Epithelial cell of esophagus (primary cell): ENCODE results near the gene NHSL2.

Experiments
- DNase-seq: peaks from one replicate; pipeline ENCODE4 v3.0.0; 2010; ENCODE audit warnings: low read depth
- H3K4me3 ChIP-seq: 2 replicates; pipeline ENCODE4 v1.5.1; 2011; ENCODE audit warnings: mild to moderate bottlenecking, low read length, control low read depth
- CTCF ChIP-seq: IDR thresholded peaks from 2 replicates; pipeline ENCODE4 v1.5.1; 2011; ENCODE audit warnings: low read depth, mild to moderate bottlenecking, low read length, control low read depth, inconsistent platforms; ENCODE audit not compliant: insufficient read depth; ENCODE audit errors: missing control alignments

NHSL2 gene

DNA sequence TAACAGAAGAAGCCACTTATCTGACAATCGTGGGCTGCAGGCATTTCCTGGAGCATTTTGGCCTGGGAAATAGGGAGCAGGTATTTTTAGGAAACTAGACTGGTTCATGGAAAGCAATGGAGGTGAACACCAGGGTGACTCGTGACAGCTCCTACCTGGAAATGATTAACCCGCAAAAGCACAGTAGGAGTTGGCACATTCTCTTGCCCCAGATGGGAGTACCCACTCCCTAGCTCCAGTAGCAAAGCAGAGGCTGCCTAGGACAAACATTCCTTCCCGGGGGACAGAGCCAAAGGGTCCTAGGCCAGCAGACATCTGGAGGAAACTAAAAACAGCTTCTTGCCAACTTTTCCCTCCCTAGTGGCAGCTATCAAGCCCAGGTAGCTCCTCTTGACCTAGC is 192.1 kb downstream of the NHSL2 start:
- no peak overlapping the region for H3K4me3 ChIP-seq
- DNase-seq: no peak
- TF ChIP-seq CTCF: no peak

- TF ChIP-seq CTCF: no peak
- no peak overlapping the region for H3K4me3 ChIP-seq
Measured at GRCh38 chrX:72105436-72105835, 194.8 kb downstream of the NHSL2 start.

GRCh38 chrX:72107320-72107719 is 196.7 kb downstream of the NHSL2 start:
- no peak overlapping the region for H3K4me3 ChIP-seq
- peak; percentile 84 for DNase-seq
- TF ChIP-seq CTCF: no peak

More at GRCh38 chrX:72105436-72105835, 194.8 kb downstream of the NHSL2 start:
- no peak for DNase-seq

- H3K4me3 ChIP-seq: no peak overlapping the region
- no peak for TF ChIP-seq CTCF
- DNase-seq: no peak
Measured at GRCh38 chrX:72107841-72108595, 197.4 kb downstream of the NHSL2 start.

GRCh38 chrX:72108666-72109065 is 198.0 kb downstream of the NHSL2 start:
- no peak for DNase-seq
- no peak for TF ChIP-seq CTCF
- H3K4me3 ChIP-seq: no peak overlapping the region

- H3K4me3 ChIP-seq: no peak overlapping the region
- peak; percentile 10 for DNase-seq
- no peak for TF ChIP-seq CTCF
Measured at GRCh38 chrX:72110051-72110875, 199.6 kb downstream of the NHSL2 start.
